ENCODE measurements around the gene MAP3K20. TPM values are rescaled to one million over a fixed set of nuclear protein-coding genes. Genes with fewer than 3 reads are reported as not detected.

Gene MAP3K20
- total RNA-seq, 1 donor from 2014 or later: 11.8 TPM

DNA sequence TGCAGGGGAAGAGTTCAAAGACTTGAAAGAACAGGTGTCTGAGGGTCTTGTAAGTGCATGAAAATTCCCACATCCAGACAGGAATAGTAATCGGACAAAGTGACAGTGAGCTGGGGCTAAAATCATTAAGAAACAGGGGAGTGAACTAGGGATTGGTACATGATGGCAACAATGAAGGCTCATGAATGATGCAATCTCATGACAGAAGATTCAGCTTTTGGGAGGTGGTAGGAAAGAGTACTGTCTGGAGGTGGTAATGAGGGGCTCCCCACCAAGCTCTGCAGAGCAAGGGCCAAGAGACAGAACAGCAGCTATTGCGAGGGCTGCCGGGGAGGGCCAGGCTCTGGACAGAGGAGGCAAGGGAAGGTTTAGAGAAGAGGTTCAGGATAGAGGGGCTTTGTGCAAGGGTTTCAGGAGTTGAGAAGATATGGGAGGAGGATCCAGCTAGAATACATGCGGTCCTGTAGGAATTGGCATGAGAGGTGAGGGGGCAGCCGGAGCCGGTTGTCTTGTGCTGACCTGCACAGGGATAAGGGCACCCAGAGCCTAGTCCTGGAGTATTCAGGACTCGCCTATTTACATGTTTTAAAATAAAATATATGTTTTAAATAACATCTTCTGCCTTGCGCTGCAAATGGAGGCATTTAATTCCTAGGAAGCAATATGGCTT is 31.4 kb downstream of the MAP3K20 start:
- DNase-seq (ENCODE audit: low spot score): no peak
- Mint-ChIP-seq H3K4me1 (ENCODE audit: unreplicated experiment) (peaks cover 7% of the 10 kb centered on the region), H3K27me3 (ENCODE audit: unreplicated experiment) (no peaks in the 10 kb centered on the region), H3K36me3 (ENCODE audit: low read depth, unreplicated experiment) (no peaks in the 10 kb centered on the region), H3K4me3 (ENCODE audit: unreplicated experiment) (no peak overlapping the region), H3K9me3 (ENCODE audit: unreplicated experiment) (no peaks in the 10 kb centered on the region), H3K27ac (ENCODE audit: unreplicated experiment) (no peak overlapping the region)
- TF ChIP-seq, protein P1, sequence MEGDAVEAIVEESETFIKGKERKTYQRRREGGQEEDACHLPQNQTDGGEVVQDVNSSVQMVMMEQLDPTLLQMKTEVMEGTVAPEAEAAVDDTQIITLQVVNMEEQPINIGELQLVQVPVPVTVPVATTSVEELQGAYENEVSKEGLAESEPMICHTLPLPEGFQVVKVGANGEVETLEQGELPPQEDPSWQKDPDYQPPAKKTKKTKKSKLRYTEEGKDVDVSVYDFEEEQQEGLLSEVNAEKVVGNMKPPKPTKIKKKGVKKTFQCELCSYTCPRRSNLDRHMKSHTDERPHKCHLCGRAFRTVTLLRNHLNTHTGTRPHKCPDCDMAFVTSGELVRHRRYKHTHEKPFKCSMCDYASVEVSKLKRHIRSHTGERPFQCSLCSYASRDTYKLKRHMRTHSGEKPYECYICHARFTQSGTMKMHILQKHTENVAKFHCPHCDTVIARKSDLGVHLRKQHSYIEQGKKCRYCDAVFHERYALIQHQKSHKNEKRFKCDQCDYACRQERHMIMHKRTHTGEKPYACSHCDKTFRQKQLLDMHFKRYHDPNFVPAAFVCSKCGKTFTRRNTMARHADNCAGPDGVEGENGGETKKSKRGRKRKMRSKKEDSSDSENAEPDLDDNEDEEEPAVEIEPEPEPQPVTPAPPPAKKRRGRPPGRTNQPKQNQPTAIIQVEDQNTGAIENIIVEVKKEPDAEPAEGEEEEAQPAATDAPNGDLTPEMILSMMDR (IDR thresholded peaks at IDR 0.05; ENCODE audit: unreplicated experiment): no peak

DNA sequence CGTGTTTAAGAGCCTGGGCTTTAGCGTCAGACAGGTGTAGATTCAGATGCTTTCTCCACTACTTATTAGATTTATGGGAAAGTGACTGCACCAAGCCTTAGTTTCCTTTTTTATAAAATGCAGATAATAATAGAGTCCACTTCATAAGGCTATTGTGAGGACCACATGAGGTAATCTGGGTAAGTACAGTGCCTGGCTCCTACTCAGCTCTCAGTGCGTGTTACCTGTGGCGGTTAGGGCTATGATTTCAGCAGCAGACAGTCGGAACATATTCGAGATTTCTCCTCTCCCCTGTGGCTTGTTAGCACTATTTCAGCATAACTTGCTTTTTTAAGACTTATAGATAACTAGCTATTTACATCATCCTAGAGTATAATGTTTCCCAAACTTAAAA is 32.0 kb downstream of the MAP3K20 start:
- TF ChIP-seq, protein P1 (IDR thresholded peaks at IDR 0.05; ENCODE audit: unreplicated experiment): no peak
- H3K9me3 Mint-ChIP-seq (ENCODE audit: unreplicated experiment): no peaks in the 10 kb centered on the region
- no peak overlapping the region for H3K4me3 Mint-ChIP-seq (ENCODE audit: unreplicated experiment)
- no peak overlapping the region for H3K27ac Mint-ChIP-seq (ENCODE audit: unreplicated experiment)
- H3K27me3 Mint-ChIP-seq (ENCODE audit: unreplicated experiment): no peaks in the 10 kb centered on the region
- DNase-seq (ENCODE audit: low spot score): no peak
- H3K4me1 Mint-ChIP-seq (ENCODE audit: unreplicated experiment): peaks cover 6% of the 10 kb centered on the region
- no peaks in the 10 kb centered on the region for H3K36me3 Mint-ChIP-seq (ENCODE audit: low read depth, unreplicated experiment)

DNA sequence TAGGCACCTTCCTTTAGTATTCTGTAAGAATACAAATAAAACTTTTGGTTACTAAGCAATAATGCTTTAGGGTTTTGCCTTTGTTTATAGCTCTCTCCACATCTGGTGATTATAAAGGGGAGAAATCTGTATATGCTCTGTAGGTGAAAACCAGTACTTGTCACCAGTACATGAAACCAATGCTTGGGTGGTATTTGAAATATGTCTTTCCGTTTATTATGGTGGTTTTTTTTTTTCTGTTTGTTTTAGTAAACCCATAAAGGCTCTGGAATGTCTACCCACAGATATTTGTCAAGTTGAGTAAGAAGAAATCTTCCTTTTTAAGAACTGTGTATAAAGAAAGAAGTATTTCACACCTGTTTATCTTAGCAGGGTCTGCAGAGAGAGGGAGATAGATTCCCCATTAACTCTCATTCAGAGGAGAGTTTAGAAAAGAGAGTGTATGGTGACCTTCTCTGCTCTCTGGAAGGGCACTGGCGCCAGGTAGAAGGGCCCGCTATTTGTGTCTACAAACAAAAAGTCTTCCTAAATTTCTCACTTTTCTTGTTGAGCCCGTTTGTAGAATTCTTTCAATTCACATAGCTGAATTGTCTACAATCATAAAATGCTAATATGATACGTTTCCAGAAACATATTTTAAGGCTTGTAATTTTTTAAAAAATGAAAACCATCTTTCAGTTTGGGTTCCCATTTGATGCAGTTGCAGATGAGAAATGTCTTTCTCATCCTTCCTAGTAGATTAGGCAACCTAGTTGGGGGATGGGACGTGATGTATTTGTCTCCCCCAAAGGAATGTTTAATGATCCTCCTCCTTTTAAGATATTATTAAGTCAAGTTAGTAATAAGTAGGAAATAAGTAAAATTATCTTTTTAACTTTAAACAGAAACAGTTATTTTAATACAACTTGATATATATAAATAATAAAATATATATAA is 33.9 kb downstream of the MAP3K20 start:
- DNase-seq (ENCODE audit: low spot score): no peak
- Mint-ChIP-seq H3K36me3 (ENCODE audit: low read depth, unreplicated experiment) (no peaks in the 10 kb centered on the region), H3K9me3 (ENCODE audit: unreplicated experiment) (no peaks in the 10 kb centered on the region), H3K4me1 (ENCODE audit: unreplicated experiment) (peaks cover 6% of the 10 kb centered on the region), H3K4me3 (ENCODE audit: unreplicated experiment) (no peak overlapping the region), H3K27me3 (ENCODE audit: unreplicated experiment) (no peaks in the 10 kb centered on the region), H3K27ac (ENCODE audit: unreplicated experiment) (no peak overlapping the region)
- TF ChIP-seq, protein P1 (IDR thresholded peaks at IDR 0.05; ENCODE audit: unreplicated experiment): no peak

DNA sequence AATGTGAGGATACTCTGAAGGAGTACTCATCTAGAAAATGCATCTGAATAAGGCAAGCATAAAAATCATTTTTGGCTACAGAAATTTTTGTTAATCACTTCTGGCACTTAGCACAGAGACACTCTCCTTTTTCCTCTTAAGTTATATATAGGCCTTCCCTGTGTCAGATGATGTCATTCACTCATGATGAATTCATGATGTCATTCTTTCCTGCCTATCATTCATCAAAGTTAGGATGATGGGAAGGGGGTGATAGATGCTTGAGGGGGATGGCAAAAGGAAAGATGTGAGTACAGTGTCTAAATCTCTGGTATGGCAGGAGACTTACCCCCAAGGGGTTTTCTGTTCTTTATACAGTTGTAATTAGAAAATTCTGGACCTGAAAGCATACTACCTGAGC is 42.0 kb downstream of the MAP3K20 start:
- TF ChIP-seq, protein P1 (IDR thresholded peaks at IDR 0.05; ENCODE audit: unreplicated experiment): no peak
- Mint-ChIP-seq H3K27ac (ENCODE audit: unreplicated experiment) (no peak overlapping the region), H3K36me3 (ENCODE audit: low read depth, unreplicated experiment) (no peaks in the 10 kb centered on the region), H3K27me3 (ENCODE audit: unreplicated experiment) (no peaks in the 10 kb centered on the region), H3K4me1 (ENCODE audit: unreplicated experiment) (no peaks in the 10 kb centered on the region), H3K4me3 (ENCODE audit: unreplicated experiment) (no peak overlapping the region), H3K9me3 (ENCODE audit: unreplicated experiment) (no peaks in the 10 kb centered on the region)
- no peak for DNase-seq (ENCODE audit: low spot score)

DNA sequence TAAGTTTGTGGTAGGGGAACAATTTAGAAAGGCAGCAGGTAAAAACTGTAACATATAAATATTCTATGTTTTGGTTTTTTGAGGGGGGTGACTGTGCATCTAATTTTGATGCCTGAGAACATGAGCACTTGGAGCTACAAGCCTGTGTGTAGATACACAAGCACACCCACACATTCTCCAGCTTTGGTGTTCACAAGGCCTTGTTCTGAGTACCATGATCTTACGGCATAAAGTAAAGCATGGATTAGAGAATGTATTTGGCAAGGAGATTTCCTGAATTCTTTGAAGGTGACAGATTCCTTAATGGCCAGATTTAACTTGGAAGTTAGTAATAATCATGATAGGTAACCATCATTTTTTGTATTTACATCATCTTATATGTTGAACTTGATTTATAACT is 42.7 kb downstream of the MAP3K20 start:
- H3K4me1 Mint-ChIP-seq (ENCODE audit: unreplicated experiment): no peaks in the 10 kb centered on the region
- no peaks in the 10 kb centered on the region for H3K27me3 Mint-ChIP-seq (ENCODE audit: unreplicated experiment)
- TF ChIP-seq, protein P1 (IDR thresholded peaks at IDR 0.05; ENCODE audit: unreplicated experiment): no peak
- H3K36me3 Mint-ChIP-seq (ENCODE audit: low read depth, unreplicated experiment): no peaks in the 10 kb centered on the region
- H3K4me3 Mint-ChIP-seq (ENCODE audit: unreplicated experiment): no peak overlapping the region
- no peaks in the 10 kb centered on the region for H3K9me3 Mint-ChIP-seq (ENCODE audit: unreplicated experiment)
- no peak overlapping the region for H3K27ac Mint-ChIP-seq (ENCODE audit: unreplicated experiment)
- DNase-seq (ENCODE audit: low spot score): no peak
